Nephron progenitor cell (in vitro differentiated cells): Measurements from ENCODE around the gene GUK1.
"Not testable (repeated sequence)": the region's sequence is repeated elsewhere in the genome, so short reads cannot be mapped to it uniquely, and the experiment has no call there.

Experiments
- DNase-seq: peaks from one replicate; pipeline ENCODE4 v3.0.0; 2021
- H3K27ac Mint-ChIP-seq: 2 replicates; pipeline ENCODE4 v1.8.0; 2021; ENCODE audit warnings: mild to moderate bottlenecking, moderate library complexity, mixed read lengths
- H3K27me3 Mint-ChIP-seq: 2 replicates; pipeline ENCODE4 v1.8.0; 2021; ENCODE audit warnings: mild to moderate bottlenecking, low read depth, mixed read lengths; ENCODE audit not compliant: poor library complexity
- H3K36me3 Mint-ChIP-seq: 2 replicates; pipeline ENCODE4 v1.8.0; 2021; ENCODE audit warnings: low read depth, mixed read lengths
- H3K4me1 Mint-ChIP-seq: 2 replicates; pipeline ENCODE4 v1.8.0; 2021; ENCODE audit warnings: mixed read lengths
- H3K4me3 Mint-ChIP-seq: 2 replicates; pipeline ENCODE4 v1.8.0; 2021; ENCODE audit warnings: mild to moderate bottlenecking, moderate library complexity, mixed read lengths
- H3K9me3 Mint-ChIP-seq: 2 replicates; pipeline ENCODE4 v1.8.0; 2021; ENCODE audit warnings: mild to moderate bottlenecking, moderate library complexity, mixed read lengths
- TF ChIP-seq, protein P1 (sequence below): fragments of 200-600 bp; sonication (generic); IDR thresholded peaks from 2 replicates; pipeline ENCODE4 v1.5.0; 2021; ENCODE audit warnings: antibody characterized with exemption

GUK1 gene

DNA sequence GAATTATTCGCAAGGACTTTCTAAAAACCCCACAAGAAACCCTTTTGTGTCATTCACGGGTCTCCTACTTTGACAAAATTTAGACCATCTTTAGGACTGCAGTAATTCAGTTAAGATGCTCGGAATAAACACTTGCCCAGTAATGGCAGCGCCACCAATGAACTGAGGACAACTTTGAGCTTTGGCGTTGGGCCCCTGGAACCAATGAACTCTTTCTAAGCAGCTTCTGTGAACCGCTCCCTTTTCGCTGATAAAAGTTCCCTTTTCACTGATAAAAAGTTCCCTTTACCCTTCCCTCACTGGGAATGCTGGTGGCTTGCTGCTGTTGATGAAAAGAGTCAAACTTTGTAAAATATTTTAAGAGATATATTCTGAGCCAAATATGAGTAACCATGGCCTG is 29.5 kb upstream of the GUK1 start:
- H3K27ac Mint-ChIP-seq: no peak overlapping the region

DNA sequence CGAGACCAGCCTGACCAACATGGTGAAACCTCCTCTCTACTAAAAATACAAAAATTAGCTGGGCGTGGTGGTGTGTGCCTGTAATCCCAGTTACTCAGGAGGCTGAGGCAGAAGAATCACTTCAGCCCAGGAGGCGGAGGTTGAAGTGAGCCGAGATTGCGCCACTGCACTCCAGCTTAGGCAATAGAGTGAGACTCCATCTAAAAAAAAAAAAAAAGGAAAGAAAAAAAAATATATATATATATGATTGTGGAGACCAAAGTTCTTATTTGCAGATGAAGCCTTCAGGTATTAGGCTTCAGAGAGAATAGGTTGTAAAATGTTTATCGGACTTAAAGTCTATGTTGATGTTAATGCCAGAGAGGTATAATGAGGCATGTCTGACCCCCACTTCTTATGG is 28.8 kb upstream of the GUK1 start:
- H3K4me3 Mint-ChIP-seq, H3K27ac Mint-ChIP-seq: not testable (repeated sequence)
- H3K9me3 Mint-ChIP-seq: peaks cover 13% of the 10 kb centered on the region

More for the DNA sequence above, 29.5 kb upstream of the GUK1 start:
- Mint-ChIP-seq H3K36me3 (no peaks in the 10 kb centered on the region), H3K4me3 (no peak overlapping the region), H3K4me1 (peaks cover 23% of the 10 kb centered on the region), H3K9me3 (peaks cover 8% of the 10 kb centered on the region), H3K27me3 (peaks cover 27% of the 10 kb centered on the region)
- no peak for DNase-seq
- TF ChIP-seq, protein P1, sequence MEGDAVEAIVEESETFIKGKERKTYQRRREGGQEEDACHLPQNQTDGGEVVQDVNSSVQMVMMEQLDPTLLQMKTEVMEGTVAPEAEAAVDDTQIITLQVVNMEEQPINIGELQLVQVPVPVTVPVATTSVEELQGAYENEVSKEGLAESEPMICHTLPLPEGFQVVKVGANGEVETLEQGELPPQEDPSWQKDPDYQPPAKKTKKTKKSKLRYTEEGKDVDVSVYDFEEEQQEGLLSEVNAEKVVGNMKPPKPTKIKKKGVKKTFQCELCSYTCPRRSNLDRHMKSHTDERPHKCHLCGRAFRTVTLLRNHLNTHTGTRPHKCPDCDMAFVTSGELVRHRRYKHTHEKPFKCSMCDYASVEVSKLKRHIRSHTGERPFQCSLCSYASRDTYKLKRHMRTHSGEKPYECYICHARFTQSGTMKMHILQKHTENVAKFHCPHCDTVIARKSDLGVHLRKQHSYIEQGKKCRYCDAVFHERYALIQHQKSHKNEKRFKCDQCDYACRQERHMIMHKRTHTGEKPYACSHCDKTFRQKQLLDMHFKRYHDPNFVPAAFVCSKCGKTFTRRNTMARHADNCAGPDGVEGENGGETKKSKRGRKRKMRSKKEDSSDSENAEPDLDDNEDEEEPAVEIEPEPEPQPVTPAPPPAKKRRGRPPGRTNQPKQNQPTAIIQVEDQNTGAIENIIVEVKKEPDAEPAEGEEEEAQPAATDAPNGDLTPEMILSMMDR: no peak

DNA sequence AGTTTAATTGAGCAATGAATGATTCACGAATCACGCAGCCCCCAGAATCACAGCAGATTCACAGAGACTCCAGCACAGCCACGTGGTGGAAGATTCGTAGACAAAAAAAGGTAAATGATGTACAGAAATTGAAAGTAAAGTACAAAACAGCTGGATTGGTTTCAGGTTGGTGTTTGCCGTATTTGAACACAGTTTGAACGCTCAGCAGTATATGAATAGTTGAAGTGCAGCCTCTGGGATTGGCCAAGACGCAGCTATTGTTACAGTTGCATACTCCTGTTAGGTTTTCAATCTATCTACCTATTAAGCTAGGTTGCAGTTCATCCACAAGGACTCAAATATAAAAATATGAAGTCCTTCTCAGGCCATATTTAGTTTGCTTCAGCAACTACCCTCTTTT is 27.9 kb upstream of the GUK1 start:
- no peak for DNase-seq
- no peak overlapping the region for H3K4me3 Mint-ChIP-seq
- peaks cover 34% of the 10 kb centered on the region for H3K27me3 Mint-ChIP-seq
- TF ChIP-seq, protein P1: no peak
- peaks cover 23% of the 10 kb centered on the region for H3K4me1 Mint-ChIP-seq
- H3K9me3 Mint-ChIP-seq: peaks cover 21% of the 10 kb centered on the region
- H3K36me3 Mint-ChIP-seq: no peaks in the 10 kb centered on the region
- no peak overlapping the region for H3K27ac Mint-ChIP-seq

More for the DNA sequence above, 28.8 kb upstream of the GUK1 start:
- DNase-seq, H3K36me3 Mint-ChIP-seq: not testable (repeated sequence)
- Mint-ChIP-seq H3K4me1 (peaks cover 23% of the 10 kb centered on the region), H3K27me3 (peaks cover 27% of the 10 kb centered on the region)

DNA sequence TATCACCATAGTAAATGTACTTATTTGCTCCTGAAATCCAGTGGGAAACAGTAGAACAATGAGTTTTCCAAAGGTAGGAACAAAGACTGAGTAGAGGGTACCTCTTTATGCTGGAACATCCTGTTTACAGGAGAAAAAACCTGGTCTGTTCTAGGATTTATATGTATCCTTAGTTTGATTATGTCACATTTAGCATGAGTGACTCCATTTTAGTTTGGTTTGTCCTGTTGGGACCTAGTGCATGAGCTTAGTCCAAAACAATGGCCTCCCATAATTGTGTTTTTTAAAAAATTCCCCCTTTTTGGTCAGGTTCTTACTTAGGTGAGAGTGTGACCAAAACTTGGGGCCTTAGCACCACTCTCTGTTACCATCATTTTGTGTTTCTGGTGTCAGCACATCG is 27.5 kb upstream of the GUK1 start:
- peaks cover 34% of the 10 kb centered on the region for H3K27me3 Mint-ChIP-seq
- peaks cover 23% of the 10 kb centered on the region for H3K4me1 Mint-ChIP-seq
- no peak for DNase-seq
- H3K9me3 Mint-ChIP-seq: peaks cover 25% of the 10 kb centered on the region
- TF ChIP-seq, protein P1: no peak
- peaks cover 3% of the 10 kb centered on the region for H3K36me3 Mint-ChIP-seq
- no peak overlapping the region for H3K27ac Mint-ChIP-seq
- no peak overlapping the region for H3K4me3 Mint-ChIP-seq

DNA sequence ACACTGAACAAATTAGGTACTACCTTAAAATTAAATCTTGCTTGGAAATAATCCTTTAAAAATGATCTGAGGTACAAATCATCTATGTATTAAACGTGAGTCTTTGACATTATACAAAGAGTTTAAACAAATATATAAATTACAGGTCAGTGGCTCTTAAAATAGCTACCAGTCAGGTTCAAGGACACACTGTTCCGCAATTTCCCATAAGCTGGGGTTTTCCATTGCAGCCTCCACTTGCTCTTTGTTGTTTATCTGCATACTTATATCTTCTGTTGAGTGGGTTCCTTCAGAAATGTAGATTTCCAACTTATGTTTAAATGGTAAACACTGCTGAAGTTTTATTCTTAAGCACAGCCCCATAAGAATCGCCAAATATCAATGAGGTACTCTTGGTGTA is 25.3 kb upstream of the GUK1 start:
- Mint-ChIP-seq H3K27ac (no peak overlapping the region), H3K9me3 (peaks cover 46% of the 10 kb centered on the region), H3K36me3 (peaks cover 9% of the 10 kb centered on the region), H3K4me1 (peaks cover 5% of the 10 kb centered on the region), H3K27me3 (peaks cover 37% of the 10 kb centered on the region), H3K4me3 (no peak overlapping the region)
- TF ChIP-seq, protein P1: no peak
- DNase-seq: no peak

DNA sequence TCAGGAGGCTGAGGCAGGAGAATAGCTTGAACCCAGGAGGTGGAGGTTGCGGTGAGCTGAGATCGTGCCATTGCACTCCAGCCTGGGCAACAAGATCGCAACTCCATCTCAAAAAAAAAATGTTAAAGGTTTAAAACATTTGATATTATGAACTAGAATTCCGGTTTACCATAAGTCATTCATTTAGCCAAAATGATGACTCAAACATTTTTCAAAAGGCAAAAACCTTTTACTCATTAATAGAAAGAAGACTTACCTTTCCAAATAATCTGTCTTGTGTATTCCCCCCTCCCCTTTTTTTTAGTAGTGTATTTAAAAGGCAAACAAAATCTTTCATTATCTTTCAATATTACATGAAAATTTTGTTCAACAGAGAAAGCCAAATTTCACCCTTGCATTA is 22.7 kb upstream of the GUK1 start:
- TF ChIP-seq, protein P1: no peak
- H3K36me3 Mint-ChIP-seq: peaks cover 9% of the 10 kb centered on the region
- H3K27me3 Mint-ChIP-seq: peaks cover 48% of the 10 kb centered on the region
- no peak overlapping the region for H3K27ac Mint-ChIP-seq
- no peak overlapping the region for H3K4me3 Mint-ChIP-seq
- H3K9me3 Mint-ChIP-seq: peaks cover 61% of the 10 kb centered on the region
- no peaks in the 10 kb centered on the region for H3K4me1 Mint-ChIP-seq
- no peak for DNase-seq
